Lower lobe of right lung (tissue), 2 donors: ENCODE results near the gene BEAN1. TPM values are rescaled to one million over a fixed set of nuclear protein-coding genes. Genes with fewer than 3 reads are reported as not detected.

Experiments used
- ATAC-seq, 2 donors: fragments of 200-7000 bp; cut with Tn5 transposase; one replicate each; pipeline ENCODE4 v1.9.1; 2020 to 2022; ENCODE audit warnings: mild to moderate bottlenecking in 2 of 2, moderate library complexity in 2 of 2
- DNase-seq: peaks from one replicate; pipeline ENCODE4 v3.0.0-alpha.2; 2020
- H3K27ac ChIP-seq: fragments of 200-600 bp; one replicate; pipeline ENCODE4 v1.8.0; 2022
- H3K27me3 ChIP-seq: fragments of 200-600 bp; one replicate; pipeline ENCODE4 v1.8.0; 2022; ENCODE audit warnings: low read depth
- H3K36me3 ChIP-seq: fragments of 200-600 bp; one replicate; pipeline ENCODE4 v1.8.0; 2022; ENCODE audit warnings: mild to moderate bottlenecking
- H3K4me1 ChIP-seq: fragments of 200-600 bp; one replicate; pipeline ENCODE4 v1.8.0; 2022
- H3K4me3 ChIP-seq: fragments of 200-600 bp; one replicate; pipeline ENCODE4 v1.8.0; 2022; ENCODE audit warnings: mild to moderate bottlenecking
- H3K9me3 ChIP-seq: fragments of 200-600 bp; one replicate; pipeline ENCODE4 v1.8.0; 2022
- intact Hi-C: fragments of 100-400 bp; cut with DNase I; formaldehyde crosslinking; loops from one replicate; pipeline ENCODE4 v1.11.0; 2022
- total RNA-seq: library from RNA; stranded (reverse); fragmentation: NEBNext Ultra II Directional; extraction: Animal tissue kit (Norgen Biotek cat#: 25700); gene quantifications from one replicate; pipeline ENCODE4 v1.2.1, GENCODE V29; 2021
- TF ChIP-seq, protein P1 (sequence below): fragments of 200-600 bp; IDR thresholded peaks from one replicate; pipeline ENCODE4 v1.8.0; 2022; ENCODE audit warnings: antibody characterized with exemption, mild to moderate bottlenecking
- donor health status: DM: no; HTN: yes; CAD: no; lungs with severe emphysema.

The BEAN1 gene
- total RNA-seq, 1 donor from 2014 or later, result 0.15 TPM

DNA sequence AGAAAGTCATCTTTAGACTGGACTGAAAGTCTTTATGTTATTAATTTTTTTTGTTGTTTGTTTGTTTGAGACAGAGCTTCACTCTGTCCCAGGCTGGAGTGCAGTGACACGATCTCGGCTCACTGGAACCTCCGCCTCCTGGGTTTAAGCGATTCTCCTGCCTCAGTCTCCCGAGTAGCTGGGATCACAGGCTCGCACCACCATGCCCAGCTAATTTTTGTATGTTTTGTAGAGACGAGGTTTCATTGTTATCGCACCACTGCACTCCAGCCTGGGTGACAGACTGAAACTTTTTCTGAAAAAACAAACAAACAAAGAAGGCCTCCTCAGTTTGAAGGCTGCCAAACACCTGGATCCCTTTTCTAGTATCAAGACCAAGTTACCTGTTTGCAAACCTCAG lies 4.7 kb downstream of the BEAN1 start:
- Histone ChIP-seq H3K4me1 (peaks cover 8% of the 10 kb centered on the region), H3K27me3 (peaks cover 22% of the 10 kb centered on the region), H3K9me3 (no peaks in the 10 kb centered on the region), H3K27ac (no peak overlapping the region), H3K36me3 (no peaks in the 10 kb centered on the region), H3K4me3 (no peak overlapping the region)
- ATAC-seq (no peak), DNase-seq (no peak)
- TF ChIP-seq, protein P1, sequence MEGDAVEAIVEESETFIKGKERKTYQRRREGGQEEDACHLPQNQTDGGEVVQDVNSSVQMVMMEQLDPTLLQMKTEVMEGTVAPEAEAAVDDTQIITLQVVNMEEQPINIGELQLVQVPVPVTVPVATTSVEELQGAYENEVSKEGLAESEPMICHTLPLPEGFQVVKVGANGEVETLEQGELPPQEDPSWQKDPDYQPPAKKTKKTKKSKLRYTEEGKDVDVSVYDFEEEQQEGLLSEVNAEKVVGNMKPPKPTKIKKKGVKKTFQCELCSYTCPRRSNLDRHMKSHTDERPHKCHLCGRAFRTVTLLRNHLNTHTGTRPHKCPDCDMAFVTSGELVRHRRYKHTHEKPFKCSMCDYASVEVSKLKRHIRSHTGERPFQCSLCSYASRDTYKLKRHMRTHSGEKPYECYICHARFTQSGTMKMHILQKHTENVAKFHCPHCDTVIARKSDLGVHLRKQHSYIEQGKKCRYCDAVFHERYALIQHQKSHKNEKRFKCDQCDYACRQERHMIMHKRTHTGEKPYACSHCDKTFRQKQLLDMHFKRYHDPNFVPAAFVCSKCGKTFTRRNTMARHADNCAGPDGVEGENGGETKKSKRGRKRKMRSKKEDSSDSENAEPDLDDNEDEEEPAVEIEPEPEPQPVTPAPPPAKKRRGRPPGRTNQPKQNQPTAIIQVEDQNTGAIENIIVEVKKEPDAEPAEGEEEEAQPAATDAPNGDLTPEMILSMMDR, result no peak
- intact Hi-C loops, result no loop called here

DNA sequence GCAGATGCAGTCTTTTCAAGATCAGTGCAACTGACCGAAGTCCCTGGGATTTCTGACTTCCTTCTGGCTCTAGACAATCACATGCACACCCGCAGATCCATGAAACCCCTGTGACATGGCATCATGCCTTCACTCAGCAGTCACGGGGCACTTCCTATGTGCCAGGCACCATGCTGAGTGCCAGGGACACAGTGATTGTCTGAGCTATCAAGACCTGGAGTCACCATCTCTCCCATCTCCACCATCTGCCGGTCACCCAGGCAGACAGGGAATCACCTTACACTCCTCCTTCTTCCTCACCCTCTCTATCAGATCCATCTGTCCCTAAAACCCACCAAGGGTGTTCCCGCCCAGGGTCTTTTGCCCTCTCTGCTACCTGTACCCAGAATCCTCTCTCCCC lies 5.3 kb downstream of the BEAN1 start:
- Histone ChIP-seq H3K36me3 (no peaks in the 10 kb centered on the region), H3K27me3 (peaks cover 20% of the 10 kb centered on the region), H3K27ac (no peak overlapping the region), H3K4me1 (peaks cover 7% of the 10 kb centered on the region), H3K4me3 (no peak overlapping the region), H3K9me3 (no peaks in the 10 kb centered on the region)
- intact Hi-C loops, result no loop called here
- DNase-seq, result no peak
- TF ChIP-seq, protein P1, result no peak
- no peak for ATAC-seq

DNA sequence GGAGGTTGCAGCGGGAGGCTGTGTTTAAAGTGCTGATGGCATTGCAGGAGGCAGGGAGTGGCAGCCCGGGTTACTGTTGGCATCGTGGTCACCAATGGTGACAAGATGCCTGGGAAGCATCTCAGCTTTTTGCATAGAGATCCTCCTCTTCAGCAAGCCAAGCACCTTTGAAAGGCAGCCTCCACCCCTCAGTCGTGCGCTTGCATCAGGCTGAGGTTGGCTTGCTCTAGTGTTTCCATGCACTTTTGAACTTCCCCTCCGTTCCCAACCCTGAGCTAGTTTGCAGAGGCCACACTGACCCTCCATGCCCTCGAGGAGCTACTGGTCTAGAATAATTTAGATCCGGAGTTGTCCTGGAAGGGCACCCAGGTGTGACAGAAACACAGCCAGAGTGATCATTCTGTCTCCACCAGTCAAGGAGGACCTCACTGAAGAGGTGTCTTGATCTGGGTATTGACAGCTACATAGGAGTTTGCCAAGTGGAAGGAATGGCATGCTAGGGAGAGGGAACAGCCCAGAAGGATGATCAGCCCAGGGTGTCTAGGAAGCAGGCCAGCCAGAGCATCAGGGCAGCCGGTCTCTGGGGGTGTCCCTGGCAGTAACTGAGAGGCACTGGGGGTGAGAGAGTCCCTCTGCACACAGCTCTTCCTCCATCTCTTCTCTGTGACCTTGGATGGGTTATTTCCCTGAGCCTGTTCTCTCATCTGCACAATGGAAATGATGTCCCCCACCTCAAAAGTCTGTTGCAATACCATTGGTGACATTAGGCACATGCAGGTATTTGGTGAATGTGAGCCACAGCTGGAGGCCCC lies 7.7 kb downstream of the BEAN1 start:
- TF ChIP-seq, protein P1, result no peak
- Histone ChIP-seq H3K27me3 (no peaks in the 10 kb centered on the region), H3K9me3 (no peaks in the 10 kb centered on the region), H3K27ac (no peak overlapping the region), H3K36me3 (no peaks in the 10 kb centered on the region), H3K4me1 (no peaks in the 10 kb centered on the region), H3K4me3 (no peak overlapping the region)
- no peak for DNase-seq
- intact Hi-C loops, result no loop called here
- peak in 1 of 2 donors; percentile 22 for ATAC-seq

DNA sequence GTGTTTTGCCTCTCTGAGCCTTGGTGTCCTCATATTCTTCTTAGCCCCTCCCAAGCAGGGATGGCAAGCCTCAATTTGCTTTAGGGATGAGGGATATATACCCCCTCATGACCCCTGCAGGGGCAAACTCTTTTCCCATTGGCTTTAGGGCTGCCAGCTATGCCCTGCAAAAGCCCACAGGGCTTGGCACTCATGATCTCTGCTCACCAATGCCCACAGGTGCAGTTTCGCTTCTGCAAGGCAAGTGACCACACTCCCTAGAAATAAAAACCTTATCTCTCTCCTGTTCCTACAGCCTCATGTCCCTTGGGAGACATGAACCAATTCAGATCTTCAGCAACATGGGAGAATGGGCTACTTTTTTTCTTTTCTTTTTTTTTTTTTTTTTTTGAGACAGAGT lies 8.8 kb downstream of the BEAN1 start:
- Histone ChIP-seq H3K36me3 (no peaks in the 10 kb centered on the region), H3K9me3 (no peaks in the 10 kb centered on the region), H3K27ac (no peak overlapping the region), H3K4me3 (no peak overlapping the region), H3K4me1 (no peaks in the 10 kb centered on the region), H3K27me3 (no peaks in the 10 kb centered on the region)
- no peak for ATAC-seq
- no peak for DNase-seq
- intact Hi-C loops, result no loop called here
- TF ChIP-seq, protein P1, result no peak

DNA sequence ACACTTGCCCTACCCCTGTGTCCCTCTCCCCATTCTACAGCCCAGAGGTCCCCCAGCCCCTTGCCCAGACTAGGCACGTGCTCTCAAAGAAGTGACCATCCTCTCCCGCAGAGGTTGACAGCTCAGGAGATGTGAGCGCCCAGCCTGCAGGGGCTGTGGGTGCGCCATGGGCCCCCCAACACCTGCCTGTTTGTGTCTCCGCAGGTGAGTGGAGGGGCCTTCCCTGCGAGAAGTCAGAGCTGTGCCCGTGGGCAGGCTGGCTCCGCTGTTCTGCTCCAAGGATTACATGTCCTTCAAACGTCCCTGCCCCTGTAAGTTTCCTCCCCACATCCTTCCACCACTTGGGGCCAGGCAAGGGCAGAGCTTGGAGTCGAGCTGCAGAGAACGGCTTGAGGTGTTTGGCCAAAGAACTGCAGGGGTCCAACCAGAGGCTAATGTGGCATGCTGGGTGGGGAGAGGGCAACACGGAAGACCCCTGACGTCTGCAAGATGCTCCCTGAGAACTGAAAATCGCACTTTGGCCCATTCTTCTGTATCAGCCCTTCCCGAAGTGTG lies 10.4 kb downstream of the BEAN1 start:
- Histone ChIP-seq H3K9me3 (no peaks in the 10 kb centered on the region), H3K4me3 (no peak overlapping the region), H3K4me1 (no peaks in the 10 kb centered on the region), H3K27me3 (no peaks in the 10 kb centered on the region), H3K27ac (no peak overlapping the region), H3K36me3 (no peaks in the 10 kb centered on the region)
- intact Hi-C loops, result no loop called here
- TF ChIP-seq, protein P1, result no peak
- no peak for ATAC-seq
- no peak for DNase-seq
